ENCODE data around the gene VWA8.
"Not testable (repeated sequence)": the region's sequence is repeated elsewhere in the genome, so short reads cannot be mapped to it uniquely, and the experiment has no call there.

The VWA8 gene

DNA sequence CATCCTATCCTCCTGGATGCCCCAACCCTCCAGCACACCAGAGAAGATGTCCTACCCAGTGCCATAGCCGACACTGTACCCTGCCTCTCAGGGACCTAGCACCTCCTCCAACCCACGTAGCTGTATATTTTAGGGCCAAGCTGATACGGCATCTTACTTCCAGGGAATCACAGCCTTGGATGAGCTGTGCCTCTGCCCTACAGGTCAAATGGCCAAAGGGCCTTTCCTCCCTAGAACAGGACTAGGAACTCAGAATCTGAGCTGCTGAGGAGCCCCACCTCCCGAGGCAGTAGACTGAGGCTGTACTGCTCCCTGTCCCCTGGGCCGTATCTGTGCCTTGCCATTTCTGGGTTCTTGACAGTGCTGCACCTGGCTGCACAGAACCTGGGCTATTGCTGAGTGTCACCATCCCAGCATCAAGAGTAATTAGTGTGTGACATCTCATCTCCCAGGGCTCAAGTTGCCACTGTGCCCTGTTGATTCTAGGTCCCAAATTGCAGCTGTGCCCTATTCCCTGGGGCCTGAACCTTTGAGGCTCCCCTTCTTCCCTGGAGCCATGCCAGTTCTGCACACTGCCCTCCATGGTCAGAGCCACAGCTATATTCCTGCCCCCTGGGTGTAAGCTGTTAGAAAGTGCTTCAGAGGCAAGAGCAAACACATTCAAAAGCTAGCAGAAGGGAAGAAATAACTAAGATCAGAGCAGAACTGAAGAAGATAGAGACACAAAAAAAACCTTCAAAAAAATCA is 41.0 kb downstream of the VWA8 start:
- DNase-seq: no peak

DNA sequence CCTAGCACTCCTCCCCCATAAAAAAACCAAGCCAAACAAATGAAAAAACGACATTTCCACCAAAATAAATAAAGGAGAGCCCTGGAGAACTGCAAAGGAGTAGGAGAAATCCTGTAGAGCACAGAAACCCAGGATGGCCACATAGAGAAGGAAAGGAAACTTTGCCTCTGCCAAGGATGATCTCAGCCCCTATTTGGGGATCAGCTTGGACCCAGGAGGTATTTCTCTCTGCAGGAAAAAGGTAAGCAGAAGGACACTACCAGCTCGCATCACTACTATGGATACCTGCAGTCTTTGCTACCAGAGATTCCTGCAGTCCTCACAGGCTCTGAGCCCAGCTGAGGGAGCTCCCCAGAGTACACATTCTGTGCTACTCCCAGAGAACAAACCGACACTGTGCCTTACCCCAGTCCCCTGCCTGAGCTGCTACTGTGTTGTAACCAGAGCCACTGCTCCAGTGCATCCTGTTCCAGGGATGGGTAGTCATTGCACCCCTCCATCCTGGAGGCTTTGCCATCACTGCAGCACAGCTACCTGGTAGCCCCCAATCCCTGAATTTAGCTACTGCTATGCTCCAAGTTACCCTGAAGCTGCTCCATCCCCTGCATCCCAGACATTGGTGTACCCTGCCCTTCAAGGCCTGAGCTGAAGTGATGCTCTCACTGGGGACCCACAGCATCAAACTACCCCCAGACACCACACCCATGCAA is 41.7 kb downstream of the VWA8 start:
- no peak for DNase-seq

GRCh38 chr13:41917641-41918040 is 43.3 kb downstream of the VWA8 start:
- peak; percentile 11 for DNase-seq

DNA sequence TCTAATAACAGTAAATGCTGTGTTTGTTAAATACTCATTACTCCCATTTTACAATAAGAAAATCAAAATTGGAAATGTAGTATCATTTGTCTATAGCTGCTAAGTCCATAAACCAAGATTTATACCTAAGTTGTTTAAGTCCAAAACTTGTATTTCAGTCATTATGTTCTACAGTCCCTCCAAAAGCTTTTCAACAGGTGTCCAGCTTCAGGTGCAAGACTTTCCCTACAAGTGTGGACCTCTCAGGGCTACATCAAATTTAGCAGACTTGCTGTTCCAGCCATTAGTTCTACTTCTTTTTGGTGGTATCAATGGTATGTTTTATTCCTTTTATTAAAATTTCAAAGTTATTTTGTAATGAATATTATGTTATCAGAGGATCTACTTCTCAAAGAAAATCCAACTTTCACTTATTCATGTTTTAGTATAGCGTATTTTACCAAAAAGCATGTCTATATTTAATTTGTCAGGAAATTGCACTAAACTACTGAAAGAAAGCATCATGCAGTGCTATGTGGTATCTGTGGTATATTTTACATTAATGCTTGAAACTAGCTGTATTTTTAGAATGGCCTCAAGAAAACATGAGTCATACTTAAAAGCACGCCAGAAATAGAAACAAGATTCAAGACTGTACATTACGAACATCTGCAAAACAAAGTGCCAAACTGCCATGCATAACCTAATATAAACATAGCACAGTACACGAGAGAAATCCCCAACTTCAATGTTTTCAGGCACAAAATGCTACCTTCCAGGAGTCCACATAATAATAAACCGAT is 44.5 kb downstream of the VWA8 start:
- DNase-seq: peak; percentile 34

- DNase-seq: no peak
Measured at GRCh38 chr13:41915081-41915480, 45.8 kb downstream of the VWA8 start.

- DNase-seq: no peak
Measured at GRCh38 chr13:41914552-41914951, 46.4 kb downstream of the VWA8 start.

DNA sequence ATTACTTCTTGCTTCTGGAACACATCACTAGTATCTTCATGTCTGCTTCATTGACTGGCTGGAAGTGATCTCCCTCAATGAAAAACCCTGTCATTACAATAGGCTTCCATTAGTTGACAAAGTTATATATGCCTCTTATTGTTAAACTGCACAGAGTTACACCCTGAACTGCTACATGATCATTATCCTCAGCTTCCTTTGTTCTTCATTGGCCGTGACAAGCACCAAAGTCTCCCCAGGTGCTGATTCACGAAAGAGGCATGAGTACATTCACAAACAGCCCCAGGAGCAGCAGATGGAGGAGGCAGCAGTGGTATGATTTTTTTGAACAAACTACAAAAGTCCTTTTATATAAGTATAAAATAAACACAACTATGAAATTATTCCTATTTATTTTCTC is 51.4 kb downstream of the VWA8 start:
- DNase-seq: no peak

DNA sequence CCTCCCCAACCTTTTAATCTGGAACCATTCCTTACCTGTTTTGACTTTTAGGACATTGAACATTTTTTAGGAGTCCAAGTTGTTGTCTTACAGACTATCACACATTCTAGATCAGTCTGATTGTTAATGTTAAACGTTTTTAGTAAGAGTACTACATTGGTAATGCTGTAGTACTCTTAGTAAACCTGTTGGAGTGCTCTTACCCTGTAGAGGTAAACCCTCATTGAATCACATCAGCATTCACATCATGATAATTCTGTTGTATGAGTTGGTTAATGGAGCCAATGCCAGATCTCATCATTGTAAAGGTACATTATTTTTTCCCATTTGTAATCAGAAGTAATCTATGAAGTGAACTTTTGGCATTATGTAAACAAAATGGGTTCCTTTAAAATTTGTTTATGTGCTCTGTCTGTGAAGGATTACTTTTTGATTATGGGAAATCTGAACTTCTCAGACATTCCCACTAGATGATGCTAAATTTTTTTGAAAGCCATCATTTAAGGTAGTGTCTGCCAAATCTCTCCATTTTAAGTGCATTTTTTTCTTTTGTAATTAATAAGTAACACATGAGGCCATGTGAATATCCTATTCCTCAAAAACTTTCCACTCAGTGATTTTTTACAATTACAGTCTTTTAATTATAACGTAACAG is 55.2 kb downstream of the VWA8 start:
- peak; percentile 47 for DNase-seq

- DNase-seq: no peak
Measured at GRCh38 chr13:41900918-41901317, 60.0 kb downstream of the VWA8 start.

DNA sequence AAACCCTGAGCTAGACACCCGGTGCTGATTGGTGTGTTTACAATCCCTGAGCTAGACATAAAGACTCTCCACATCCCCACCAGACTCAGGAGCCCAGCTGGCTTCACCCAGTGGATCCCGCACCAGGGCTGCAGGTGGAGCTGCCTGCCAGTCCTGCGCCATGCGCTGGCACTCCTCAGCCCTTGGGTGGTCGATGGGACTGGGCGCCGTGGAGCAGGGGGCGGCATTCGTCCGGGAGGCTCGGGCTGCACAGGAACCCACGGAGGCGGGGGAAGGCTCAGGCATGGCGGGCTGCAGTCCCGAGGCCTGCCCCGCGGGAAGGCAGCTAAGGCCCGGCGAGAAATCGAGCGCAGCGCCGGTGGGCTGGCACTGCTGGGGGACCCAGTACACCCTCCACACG is 62.5 kb downstream of the VWA8 start:
- DNase-seq: not testable (repeated sequence)

DNA sequence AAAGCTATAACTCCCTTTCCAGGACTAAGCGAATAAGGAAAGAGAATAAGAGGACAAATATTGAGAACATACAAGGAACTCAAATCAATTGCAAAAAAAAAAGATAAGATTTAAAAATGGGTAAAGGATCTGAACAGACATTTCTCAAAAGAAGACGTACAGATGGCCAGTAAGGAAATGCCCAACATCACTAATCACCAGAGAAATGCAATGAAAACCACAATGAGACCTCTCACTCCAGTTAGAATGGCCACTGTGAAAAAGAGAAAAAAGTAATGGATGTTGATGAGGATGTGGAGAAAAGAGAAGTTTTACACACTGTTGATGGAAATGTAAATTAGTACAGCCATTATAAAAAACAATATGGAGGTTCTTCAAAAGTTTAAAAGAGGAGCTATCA is 63.8 kb downstream of the VWA8 start:
- DNase-seq: no peak

DNA sequence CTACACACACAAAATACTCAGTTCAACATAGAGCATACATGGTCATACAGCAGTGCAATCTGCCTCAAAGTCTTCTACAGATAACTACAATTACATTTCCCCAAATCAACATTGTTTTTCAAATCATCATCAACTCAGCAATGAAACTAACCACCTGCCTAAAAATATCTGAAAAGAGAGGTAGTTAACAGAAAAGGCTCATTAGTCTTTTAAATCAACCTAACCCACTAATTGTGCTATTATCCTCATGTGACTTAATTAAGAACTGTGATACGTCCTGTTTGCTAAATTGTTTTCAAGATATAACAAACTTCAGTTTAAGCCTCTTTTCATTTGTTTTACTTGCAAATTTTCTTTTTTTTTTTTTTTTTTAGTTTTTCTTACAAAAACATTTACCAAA is 65.4 kb downstream of the VWA8 start:
- no peak for DNase-seq

DNA sequence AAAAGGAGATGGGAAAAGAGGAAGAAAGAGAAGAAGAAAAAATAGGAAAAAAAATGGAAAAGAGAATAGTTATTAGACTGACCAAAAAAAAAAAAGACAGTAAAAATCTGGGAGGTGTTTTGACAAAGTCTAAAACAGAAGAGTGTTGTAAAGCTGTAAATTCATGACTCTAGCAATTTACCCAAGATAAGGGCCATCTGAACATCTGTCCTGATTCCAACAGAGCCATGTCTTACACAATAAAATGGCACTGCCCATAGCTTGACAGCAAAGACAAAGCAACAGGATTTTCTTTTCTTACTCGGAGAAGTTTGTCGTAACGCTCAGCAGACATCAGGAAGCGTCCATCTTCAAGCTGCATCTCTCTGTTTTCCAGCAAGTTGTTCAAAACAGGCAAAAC is 69.8 kb downstream of the VWA8 start:
- DNase-seq: no peak

- DNase-seq: no peak
Measured at GRCh38 chr13:41883147-41883546, 77.8 kb downstream of the VWA8 start.

DNA sequence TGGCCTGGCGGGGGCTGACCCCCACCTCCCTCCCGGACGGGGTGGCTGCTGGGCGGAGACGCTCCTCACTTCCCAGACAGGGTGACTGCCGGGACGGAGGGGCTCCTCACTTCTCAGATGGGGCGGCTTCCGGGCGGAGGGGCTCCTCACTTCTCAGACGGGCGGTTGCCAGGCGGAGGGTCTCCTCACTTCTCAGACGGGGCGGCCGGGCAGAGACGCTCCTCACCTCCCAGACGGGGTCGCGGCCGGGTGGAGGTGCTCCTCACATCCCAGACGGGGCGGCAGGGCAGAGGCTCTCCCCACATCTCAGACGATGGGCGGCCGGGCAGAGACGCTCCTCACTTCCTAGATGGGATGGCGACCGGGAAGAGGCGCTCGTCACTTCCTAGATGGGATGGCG is 79.0 kb downstream of the VWA8 start:
- not testable (repeated sequence) for DNase-seq

- no peak for DNase-seq
Measured at GRCh38 chr13:41880966-41881365, 79.9 kb downstream of the VWA8 start.

DNA sequence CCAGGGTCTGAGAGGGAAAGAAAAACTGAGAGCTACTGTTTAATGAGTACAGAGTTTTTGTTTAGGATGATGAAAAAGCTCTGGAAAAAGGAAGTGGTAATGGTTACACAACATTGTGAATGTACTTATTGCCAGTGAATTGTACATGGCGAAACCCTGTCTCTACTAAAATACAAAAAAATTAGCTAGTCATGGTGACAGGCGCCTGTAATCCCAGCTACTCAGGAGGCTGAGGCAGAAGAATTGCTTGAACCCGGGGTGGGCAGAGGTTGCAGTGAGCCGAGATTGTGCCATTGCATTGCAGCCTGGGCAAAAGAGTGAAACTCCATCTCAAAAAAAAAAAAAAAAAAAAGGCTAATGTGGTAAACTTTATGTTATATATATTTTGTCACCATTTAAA is 96.3 kb downstream of the VWA8 start:
- no peak for DNase-seq

GRCh38 chr13:41862659-41863058 is 98.2 kb downstream of the VWA8 start:
- not testable (repeated sequence) for DNase-seq

- DNase-seq: no peak
Measured at GRCh38 chr13:41859565-41859964, 101.3 kb downstream of the VWA8 start.

DNA sequence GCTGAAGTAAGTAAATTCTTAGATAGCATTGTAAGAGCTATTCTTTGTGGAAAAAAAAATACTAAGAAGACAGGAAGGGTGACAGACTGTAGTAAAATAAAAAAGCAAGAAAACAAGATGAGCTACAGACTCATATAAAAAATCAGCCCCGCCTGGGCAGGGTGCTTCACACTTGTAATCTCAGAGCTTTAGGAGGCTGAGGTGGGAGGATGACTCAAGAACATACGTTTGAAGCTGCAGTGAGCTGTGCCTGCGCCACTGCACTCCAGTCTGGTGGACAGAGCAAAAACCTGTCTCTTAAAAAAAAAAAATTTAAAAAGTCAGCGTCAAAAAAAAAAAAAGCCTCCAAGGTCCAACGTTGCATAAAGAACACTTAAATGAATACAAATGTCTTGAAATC is 102.1 kb downstream of the VWA8 start:
- no peak for DNase-seq

GRCh38 chr13:41854758-41855157 is 106.2 kb downstream of the VWA8 start:
- no peak for DNase-seq

- DNase-seq: no peak
Measured at GRCh38 chr13:41851351-41851750, 109.6 kb downstream of the VWA8 start.
